ENCODE results near the gene MKKS. TPM values are rescaled to one million over a fixed set of nuclear protein-coding genes. Genes with fewer than 3 reads are reported as not detected.
A peak's percentile ranks its signal among the peaks of the same experiment; 100 is the strongest.

MKKS gene
- 5.3 and 7.6 TPM in 2 replicates for total RNA-seq

DNA sequence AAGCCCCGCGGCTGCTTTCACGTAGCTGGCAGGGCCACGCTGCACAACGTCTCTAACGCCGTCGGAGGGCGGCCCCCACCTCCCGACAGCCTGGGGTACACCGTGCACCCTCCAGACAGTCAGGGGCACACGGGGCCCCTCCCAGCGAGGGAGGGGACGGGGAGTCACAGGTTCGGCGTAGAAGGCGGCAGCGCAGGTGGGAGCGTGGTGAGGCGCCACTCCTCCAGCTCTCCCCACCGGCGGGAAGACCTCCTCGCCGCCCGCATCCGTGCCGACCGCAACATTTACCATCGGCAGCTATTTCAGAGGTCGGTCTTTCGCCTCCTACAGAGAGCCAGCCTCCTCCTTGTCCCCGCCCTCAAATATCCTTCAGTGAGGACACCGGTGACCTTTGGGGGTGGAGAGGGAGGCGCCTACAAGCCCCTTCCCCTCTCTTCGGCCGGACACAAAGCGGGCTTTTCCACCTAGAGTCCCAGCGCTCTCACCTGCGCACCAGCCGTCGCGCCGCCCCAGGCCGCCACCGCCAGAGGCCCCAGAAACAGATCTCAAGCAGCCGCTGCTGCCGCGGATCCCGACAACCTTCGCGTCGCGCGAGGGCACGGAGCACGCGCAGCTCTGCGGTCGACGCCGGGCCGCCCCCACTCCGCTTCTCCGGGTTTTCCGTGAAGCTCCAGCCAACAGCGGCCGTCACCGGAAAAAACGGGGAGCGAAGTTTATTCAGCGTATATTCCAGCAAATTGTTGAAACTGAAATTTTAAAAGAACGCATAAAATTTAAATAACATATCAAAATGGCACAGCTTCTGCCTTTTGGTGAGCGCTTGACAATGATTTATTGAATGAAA is at the start of gene MKKS:
Gene MKKS (minus strand): TSS at position 600 of the 844 bp plus-strand sequence. CDS start 20,708 bp downstream, outside the sequence.
- no peaks in the 10 kb centered on the region for H3K27me3 ChIP-seq (ENCODE audit: control insufficient read depth, insufficient read depth, low read length)
- DNase-seq (ENCODE audit: low read depth) (peak; percentile 71), FAIRE-seq (no peak)
- H3K36me3 ChIP-seq (ENCODE audit: control insufficient read depth, insufficient read depth, low read length) = no peaks in the 10 kb centered on the region
- peak within 1 kb of the TSS; percentile 93 for H3K4me3 ChIP-seq (ENCODE audit: low read depth, low read length)
- TF ChIP-seq, protein P1, sequence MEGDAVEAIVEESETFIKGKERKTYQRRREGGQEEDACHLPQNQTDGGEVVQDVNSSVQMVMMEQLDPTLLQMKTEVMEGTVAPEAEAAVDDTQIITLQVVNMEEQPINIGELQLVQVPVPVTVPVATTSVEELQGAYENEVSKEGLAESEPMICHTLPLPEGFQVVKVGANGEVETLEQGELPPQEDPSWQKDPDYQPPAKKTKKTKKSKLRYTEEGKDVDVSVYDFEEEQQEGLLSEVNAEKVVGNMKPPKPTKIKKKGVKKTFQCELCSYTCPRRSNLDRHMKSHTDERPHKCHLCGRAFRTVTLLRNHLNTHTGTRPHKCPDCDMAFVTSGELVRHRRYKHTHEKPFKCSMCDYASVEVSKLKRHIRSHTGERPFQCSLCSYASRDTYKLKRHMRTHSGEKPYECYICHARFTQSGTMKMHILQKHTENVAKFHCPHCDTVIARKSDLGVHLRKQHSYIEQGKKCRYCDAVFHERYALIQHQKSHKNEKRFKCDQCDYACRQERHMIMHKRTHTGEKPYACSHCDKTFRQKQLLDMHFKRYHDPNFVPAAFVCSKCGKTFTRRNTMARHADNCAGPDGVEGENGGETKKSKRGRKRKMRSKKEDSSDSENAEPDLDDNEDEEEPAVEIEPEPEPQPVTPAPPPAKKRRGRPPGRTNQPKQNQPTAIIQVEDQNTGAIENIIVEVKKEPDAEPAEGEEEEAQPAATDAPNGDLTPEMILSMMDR (IDR thresholded peaks at IDR 0.05; ENCODE audit: insufficient read depth, low read length, severe bottlenecking) = peak; percentile 14

DNA sequence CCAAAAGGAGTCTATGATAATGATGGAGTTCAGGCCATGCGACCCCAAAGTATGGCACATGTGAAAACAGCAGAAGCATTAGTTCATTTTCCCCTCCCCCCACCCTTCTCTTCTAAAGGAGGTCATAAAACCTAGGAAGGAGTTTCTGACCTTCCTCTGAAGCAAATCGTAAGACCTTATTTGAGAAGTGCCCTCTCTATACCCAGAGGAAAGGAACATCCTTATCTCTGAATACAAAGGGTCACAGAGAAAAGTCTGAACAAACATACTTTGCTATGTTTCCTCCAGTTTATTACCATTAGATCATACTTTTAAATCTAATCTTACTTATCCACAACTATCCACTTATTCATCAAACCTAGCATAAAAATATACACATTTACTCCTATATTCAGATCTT is 49.7 kb upstream of the MKKS start:
- no peak for DNase-seq (ENCODE audit: low read depth)
- Histone ChIP-seq H3K27me3 (ENCODE audit: control insufficient read depth, insufficient read depth, low read length) (no peaks in the 10 kb centered on the region), H3K4me3 (ENCODE audit: low read depth, low read length) (no peak overlapping the region), H3K36me3 (ENCODE audit: control insufficient read depth, insufficient read depth, low read length) (no peaks in the 10 kb centered on the region)
- TF ChIP-seq, protein P1 (IDR thresholded peaks at IDR 0.05; ENCODE audit: insufficient read depth, low read length, severe bottlenecking) = no peak
- FAIRE-seq = no peak

DNA sequence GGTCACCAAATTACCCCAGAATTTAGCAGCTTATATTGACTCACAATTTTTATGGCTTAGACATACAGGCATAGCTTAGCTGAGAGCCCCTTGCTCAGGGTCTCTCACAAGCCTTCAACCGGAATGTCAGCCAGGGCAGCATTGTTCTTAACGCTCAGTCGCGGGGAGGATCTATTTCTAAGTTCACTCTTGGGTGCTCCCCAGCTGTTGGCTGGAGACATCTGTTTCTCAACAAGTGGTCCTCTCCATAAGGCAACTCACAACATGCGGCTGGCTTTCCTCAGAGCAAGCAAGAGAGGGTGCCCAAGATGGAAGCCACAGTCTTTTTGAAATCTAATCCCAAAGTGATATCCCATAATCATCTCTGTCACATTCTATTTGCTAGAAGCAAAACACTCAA is 47.7 kb upstream of the MKKS start:
- no peak overlapping the region for H3K4me3 ChIP-seq (ENCODE audit: low read depth, low read length)
- TF ChIP-seq, protein P1 (IDR thresholded peaks at IDR 0.05; ENCODE audit: insufficient read depth, low read length, severe bottlenecking) = no peak
- FAIRE-seq (peak; percentile 23), DNase-seq (ENCODE audit: low read depth) (no peak)
- H3K36me3 ChIP-seq (ENCODE audit: control insufficient read depth, insufficient read depth, low read length) = no peaks in the 10 kb centered on the region
- H3K27me3 ChIP-seq (ENCODE audit: control insufficient read depth, insufficient read depth, low read length) = no peaks in the 10 kb centered on the region

DNA sequence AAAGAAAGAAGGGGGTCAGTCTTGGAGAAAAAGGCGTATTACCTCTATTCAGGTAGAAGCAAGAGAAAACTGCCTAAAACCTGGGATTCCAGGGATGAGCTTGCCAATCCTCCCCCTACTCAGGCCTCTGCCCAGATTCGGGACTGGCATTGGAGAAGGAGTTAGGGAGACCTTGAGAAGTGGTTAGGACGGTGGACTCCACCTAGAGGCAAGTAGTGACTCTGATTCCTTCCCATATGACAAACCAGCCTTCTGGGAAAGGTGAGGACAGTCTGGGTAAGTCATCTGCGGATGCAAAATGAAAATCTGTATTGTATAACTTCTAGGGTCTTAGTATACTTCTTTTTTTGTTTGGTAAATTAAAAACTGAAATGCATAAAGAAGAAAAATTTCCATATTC is 44.9 kb upstream of the MKKS start:
- TF ChIP-seq, protein P1 (IDR thresholded peaks at IDR 0.05; ENCODE audit: insufficient read depth, low read length, severe bottlenecking) = no peak
- no peaks in the 10 kb centered on the region for H3K27me3 ChIP-seq (ENCODE audit: control insufficient read depth, insufficient read depth, low read length)
- DNase-seq (ENCODE audit: low read depth) (no peak), FAIRE-seq (no peak)
- H3K4me3 ChIP-seq (ENCODE audit: low read depth, low read length) = no peak overlapping the region
- no peaks in the 10 kb centered on the region for H3K36me3 ChIP-seq (ENCODE audit: control insufficient read depth, insufficient read depth, low read length)

DNA sequence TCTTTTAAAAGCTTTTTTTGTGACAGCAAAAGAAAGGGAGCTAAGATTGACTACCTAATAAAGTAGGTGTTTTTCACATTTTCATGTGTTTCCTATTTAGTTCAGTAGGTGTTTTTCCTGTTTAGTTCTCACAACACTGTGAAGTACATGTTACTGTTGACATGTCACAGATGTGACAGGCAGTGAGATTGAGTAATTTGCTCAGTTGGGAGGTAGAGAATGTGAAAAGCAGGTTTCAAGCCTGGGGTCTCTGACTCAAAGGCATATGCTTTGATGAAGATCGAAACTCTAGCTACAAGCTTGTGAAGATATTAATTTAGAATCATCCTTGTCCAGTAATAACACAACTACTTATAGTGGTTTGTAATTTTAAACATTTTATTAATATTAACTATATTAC is 44.2 kb upstream of the MKKS start:
- DNase-seq (ENCODE audit: low read depth) = no peak
- TF ChIP-seq, protein P1 (IDR thresholded peaks at IDR 0.05; ENCODE audit: insufficient read depth, low read length, severe bottlenecking) = no peak
- Histone ChIP-seq H3K4me3 (ENCODE audit: low read depth, low read length) (no peak overlapping the region), H3K36me3 (ENCODE audit: control insufficient read depth, insufficient read depth, low read length) (no peaks in the 10 kb centered on the region), H3K27me3 (ENCODE audit: control insufficient read depth, insufficient read depth, low read length) (no peaks in the 10 kb centered on the region)
- FAIRE-seq = no peak
